Measurements from ENCODE around the gene AGAP1. TPM values are rescaled to one million over a fixed set of nuclear protein-coding genes. Genes with fewer than 3 reads are reported as not detected.

AGAP1 gene
- total and polyA plus RNA-seq, 11 donors, result 5.9 to 21.6 (median 18.9) TPM

DNA sequence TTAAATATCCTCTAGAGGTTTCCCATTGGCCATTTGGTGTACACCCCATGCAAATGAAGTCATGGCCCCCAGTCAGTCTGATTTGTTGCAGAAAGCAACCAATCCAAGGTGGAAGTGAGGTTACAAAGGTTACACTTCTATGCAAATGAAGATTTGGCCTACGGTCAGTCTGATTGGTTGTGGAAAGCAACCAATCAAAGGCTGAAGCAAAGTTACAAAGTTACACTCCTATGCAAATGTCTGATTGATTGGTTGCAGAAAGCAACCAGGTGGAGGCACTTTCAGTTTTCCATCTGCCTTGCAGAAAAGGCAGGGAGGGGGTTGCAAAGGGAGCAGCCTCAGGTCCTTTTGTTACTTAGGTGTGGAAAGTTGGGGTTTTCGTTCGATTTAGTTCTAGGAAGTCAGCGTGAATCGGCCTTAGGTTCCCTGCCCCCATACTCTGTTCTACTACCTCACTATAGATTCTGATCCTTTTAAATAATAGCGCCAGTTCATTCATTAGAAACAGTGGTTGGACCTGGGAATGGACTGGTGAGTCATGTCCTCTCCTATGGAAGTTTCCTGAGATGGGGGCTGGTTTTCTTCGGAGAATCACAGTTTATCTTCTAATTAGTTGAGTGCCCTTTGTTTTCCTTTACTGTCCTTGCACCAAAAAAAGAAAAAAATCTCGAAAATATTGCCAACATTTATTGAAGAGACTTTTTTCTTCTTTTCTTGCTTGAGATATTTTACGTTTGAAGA, 279.5 kb downstream of the AGAP1 start:
- ATAC-seq, result no peak
- Histone ChIP-seq H3K9me3 (no peaks in the 10 kb centered on the region), H3K27me3 (no peaks in the 10 kb centered on the region), H3K27ac (no peak overlapping the region), H3K4me1 (peaks cover 0 to 3% (median 0%) of the 10 kb centered on the region in 12 donors), H3K36me3 (peaks cover 0 to 18% (median 0%) of the 10 kb centered on the region in 9 donors), H3K4me3 (no peak overlapping the region)
- DNase-seq, result no peak
- WGBS, 4 donors, result 88 to 92% (median 91%) methylated on average over 9 of the region's 9 CpGs
- intact Hi-C loops (cut with DNase I), result loop anchor here in 3 of 10 donors (10.0 kb wide), 1 partner anchor 1291 kb away; no protein-coding TSS in a partner anchor
- TF ChIP-seq, protein P1, sequence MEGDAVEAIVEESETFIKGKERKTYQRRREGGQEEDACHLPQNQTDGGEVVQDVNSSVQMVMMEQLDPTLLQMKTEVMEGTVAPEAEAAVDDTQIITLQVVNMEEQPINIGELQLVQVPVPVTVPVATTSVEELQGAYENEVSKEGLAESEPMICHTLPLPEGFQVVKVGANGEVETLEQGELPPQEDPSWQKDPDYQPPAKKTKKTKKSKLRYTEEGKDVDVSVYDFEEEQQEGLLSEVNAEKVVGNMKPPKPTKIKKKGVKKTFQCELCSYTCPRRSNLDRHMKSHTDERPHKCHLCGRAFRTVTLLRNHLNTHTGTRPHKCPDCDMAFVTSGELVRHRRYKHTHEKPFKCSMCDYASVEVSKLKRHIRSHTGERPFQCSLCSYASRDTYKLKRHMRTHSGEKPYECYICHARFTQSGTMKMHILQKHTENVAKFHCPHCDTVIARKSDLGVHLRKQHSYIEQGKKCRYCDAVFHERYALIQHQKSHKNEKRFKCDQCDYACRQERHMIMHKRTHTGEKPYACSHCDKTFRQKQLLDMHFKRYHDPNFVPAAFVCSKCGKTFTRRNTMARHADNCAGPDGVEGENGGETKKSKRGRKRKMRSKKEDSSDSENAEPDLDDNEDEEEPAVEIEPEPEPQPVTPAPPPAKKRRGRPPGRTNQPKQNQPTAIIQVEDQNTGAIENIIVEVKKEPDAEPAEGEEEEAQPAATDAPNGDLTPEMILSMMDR (IDR thresholded peaks at IDR 0.05), result no peak
- no peak for TF ChIP-seq POLR2A (IDR thresholded peaks at IDR 0.05)

DNA sequence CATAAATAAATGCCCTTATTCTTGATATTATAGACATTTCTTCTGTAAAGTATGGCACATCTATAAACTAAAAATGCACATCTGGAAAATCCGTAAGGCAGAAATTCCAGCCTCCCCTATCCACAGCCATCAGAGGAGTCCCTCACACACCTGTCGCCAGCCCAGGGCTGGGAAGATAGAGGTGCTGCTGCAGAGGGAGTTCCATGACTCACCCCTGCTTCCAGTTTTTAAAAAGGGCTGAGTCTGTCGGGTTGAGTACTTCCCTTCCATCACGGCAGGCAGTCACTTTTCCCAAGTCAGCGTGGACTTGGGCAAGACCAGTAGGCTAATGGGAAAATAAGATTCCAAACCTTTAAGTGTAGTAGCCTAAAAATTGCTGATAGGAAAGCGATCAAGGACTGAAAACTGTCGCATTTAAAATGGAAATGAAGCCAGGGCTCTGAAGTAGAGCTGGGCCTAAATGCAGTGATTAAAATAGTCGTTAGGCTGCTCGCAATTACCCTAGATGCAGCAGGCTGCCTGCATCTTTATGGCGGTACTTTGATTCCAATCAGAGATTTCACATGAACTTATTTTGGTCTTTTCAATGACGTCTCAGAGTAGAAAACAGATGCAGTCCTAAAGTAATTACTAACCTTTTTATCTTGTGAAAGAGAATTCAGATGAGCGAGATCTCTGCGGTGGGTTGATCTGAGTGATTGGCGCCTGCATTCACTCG, 280.5 kb downstream of the AGAP1 start:
- Histone ChIP-seq H3K27ac (no peak overlapping the region), H3K36me3 (peaks cover 0 to 18% (median 0%) of the 10 kb centered on the region in 9 donors), H3K4me3 (no peak overlapping the region), H3K27me3 (no peaks in the 10 kb centered on the region), H3K4me1 (peaks cover 0 to under 1% (median 0%) of the 10 kb centered on the region in 12 donors), H3K9me3 (no peaks in the 10 kb centered on the region)
- no peak for ATAC-seq
- DNase-seq, result no peak
- intact Hi-C loops (cut with DNase I), result loop anchor here in 3 of 10 donors (10.0 kb wide), 1 partner anchor 1290 kb away; no protein-coding TSS in a partner anchor
- WGBS, 4 donors, result 91 to 94% (median 92%) methylated on average over 15 of the region's 15 CpGs
- TF ChIP-seq, protein P1 (IDR thresholded peaks at IDR 0.05), result no peak
- TF ChIP-seq POLR2A (IDR thresholded peaks at IDR 0.05), result no peak

- no peak for ATAC-seq
- TF ChIP-seq, protein P1 (IDR thresholded peaks at IDR 0.05), result no peak
- no peak for TF ChIP-seq POLR2A (IDR thresholded peaks at IDR 0.05)
- Histone ChIP-seq H3K4me3 (no peak overlapping the region), H3K27me3 (no peaks in the 10 kb centered on the region), H3K27ac (no peak overlapping the region), H3K36me3 (peaks cover 0 to 18% (median 0%) of the 10 kb centered on the region in 9 donors), H3K4me1 (no peaks in the 10 kb centered on the region), H3K9me3 (no peaks in the 10 kb centered on the region)
- WGBS, 4 donors, result 95 to 98% (median 96%) methylated on average over 14 of the region's 14 CpGs
- intact Hi-C loops (cut with DNase I), result loop anchor here in 7 of 10 donors (5.0 to 10.0 kb wide), 4 partner anchors 391 to 1288 kb away; partner anchors contain the start of gene GBX2 (in 2 of the 7)
- no peak for DNase-seq
Measured at GRCh38 chr2:235776531-235776930, 282.7 kb downstream of the AGAP1 start.

DNA sequence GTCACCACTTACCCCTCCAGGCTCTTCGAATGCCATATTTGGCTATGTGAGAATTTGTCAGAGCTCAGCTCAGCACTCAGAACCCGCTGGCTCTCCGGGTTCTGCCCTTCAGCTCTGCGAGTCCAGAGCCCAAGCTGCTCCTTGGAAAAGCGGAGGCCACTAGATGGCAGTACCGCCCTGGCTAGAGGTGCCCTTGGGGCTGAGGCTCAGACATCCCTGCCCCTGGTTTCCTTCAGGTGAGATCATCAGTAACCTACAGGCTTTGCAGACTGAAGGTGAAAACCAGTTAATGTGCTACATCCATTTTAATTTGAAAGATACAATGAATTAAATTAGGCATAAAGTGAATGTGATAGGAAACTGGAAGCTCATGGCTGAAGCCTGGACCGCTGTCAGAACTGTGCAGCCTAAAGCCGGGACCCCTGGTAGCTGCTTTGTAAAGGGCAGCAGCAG, 285.6 kb downstream of the AGAP1 start:
- Histone ChIP-seq H3K36me3 (peaks cover 0 to 14% (median 2%) of the 10 kb centered on the region in 9 donors), H3K9me3 (no peaks in the 10 kb centered on the region), H3K27me3 (no peaks in the 10 kb centered on the region), H3K27ac (no peak overlapping the region), H3K4me3 (no peak overlapping the region), H3K4me1 (no peaks in the 10 kb centered on the region)
- ATAC-seq (peak; percentile 81 to 94 (median 86)), DNase-seq (peak; percentile 52 to 84 (median 71))
- 35 to 51% (median 40%) methylated on average over 8 of the region's 8 CpGs for WGBS, 4 donors
- intact Hi-C loops (cut with DNase I), result loop anchor here (1.0 to 10.0 kb wide), 7 partner anchors 388 to 1285 kb away; partner anchors contain the start of gene GBX2 (in 2 of the 10)
- TF ChIP-seq, protein P1 (IDR thresholded peaks at IDR 0.05), result peak; percentile 68 to 89 (median 80)
- no peak for TF ChIP-seq POLR2A (IDR thresholded peaks at IDR 0.05)

All from heart left ventricle (tissue), 16 donors.